AG09309 (cell line): ENCODE results near the gene VCP.

Experiments
- DNase-seq: peaks from one replicate; pipeline ENCODE4 v3.0.0-alpha.2; 2010; ENCODE audit warnings: low read depth
- H3K4me3 ChIP-seq: 2 replicates; pipeline ENCODE4 v1.5.1; 2011; ENCODE audit warnings: mild to moderate bottlenecking, low read depth, low read length, moderate library complexity; ENCODE audit not compliant: control insufficient read depth
- CTCF ChIP-seq: IDR thresholded peaks from 2 replicates; pipeline ENCODE4 v1.5.1; 2011; ENCODE audit warnings: mild to moderate bottlenecking, low read depth, low read length, inconsistent platforms; ENCODE audit not compliant: insufficient read depth, control insufficient read depth; ENCODE audit errors: missing control alignments

Gene VCP

GRCh38 chr9:35054185-35054835, 18.1 kb downstream of the VCP start:
- TF ChIP-seq CTCF: no peak
- DNase-seq: no peak
- H3K4me3 ChIP-seq: no peak overlapping the region

DNA sequence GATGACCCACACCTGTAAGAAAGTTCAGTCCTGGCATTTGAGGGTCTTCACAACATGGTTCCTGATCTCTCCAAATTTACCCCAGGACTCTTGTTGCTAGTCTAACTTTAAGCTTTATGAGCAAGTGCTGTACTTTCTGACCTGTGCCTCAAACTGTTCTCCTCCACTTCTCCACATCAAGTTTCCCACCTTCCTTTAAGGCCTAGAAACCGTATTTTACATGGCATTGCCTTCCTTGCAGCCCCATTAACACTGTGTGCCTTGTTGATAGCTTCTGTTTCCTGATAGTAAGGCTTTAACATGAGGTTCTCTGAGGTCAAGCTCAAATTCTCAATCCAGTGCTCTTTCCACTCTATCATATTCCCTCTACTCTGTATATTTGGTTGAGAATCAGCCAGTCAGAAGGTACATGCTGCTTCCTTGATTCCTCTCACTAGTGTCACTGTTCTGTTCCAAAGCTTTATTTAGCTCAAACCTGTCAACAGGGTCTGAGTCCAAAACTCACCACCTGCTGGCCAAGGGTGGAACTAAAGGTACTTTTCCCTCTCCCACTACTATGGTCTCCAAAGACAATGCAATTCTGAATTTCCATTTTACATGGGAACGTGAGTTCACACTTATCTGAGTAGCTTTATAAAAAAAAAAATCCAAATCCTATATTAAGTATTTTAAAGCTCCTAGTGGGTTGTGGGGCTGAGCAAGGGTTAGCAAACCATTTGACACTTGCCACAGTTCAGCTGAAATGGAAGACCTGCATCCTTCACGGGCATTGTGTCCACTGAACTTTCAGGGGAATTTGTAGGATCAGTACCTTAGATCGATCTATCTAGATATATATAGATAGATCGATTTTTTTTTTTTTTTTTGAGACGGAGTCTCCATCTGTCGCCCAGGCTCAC, 21.1 kb downstream of the VCP start:
- peak; percentile 58 for TF ChIP-seq CTCF
- DNase-seq: no peak
- no peak overlapping the region for H3K4me3 ChIP-seq

GRCh38 chr9:35048511-35048910, 23.9 kb downstream of the VCP start:
- no peak overlapping the region for H3K4me3 ChIP-seq
- DNase-seq: no peak
- no peak for TF ChIP-seq CTCF

DNA sequence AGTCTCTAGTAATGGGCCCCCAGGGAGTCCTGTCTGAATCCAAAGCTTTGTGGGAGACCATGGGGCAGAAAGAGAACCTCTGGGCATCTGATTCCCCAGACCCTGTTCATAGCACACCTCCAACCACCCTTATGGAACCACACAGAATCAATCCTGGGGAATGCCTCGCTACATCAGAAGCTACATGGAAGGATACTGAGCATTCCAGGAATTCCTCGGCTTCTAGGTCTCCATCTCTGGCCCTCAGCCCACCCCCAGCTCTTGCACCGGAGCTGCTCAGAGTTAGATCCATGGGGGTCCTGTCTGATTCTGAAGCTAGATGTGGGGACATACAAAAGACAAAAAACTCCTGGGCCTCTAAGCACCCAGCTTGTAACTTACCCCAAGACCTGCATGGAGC, 28.4 kb downstream of the VCP start:
- no peak for TF ChIP-seq CTCF
- no peak overlapping the region for H3K4me3 ChIP-seq

GRCh38 chr9:35042891-35043545, 29.4 kb downstream of the VCP start:
- no peak for TF ChIP-seq CTCF
- H3K4me3 ChIP-seq: no peak overlapping the region
- DNase-seq: no peak

More for the DNA sequence above, 28.4 kb downstream of the VCP start:
- no peak for DNase-seq

DNA sequence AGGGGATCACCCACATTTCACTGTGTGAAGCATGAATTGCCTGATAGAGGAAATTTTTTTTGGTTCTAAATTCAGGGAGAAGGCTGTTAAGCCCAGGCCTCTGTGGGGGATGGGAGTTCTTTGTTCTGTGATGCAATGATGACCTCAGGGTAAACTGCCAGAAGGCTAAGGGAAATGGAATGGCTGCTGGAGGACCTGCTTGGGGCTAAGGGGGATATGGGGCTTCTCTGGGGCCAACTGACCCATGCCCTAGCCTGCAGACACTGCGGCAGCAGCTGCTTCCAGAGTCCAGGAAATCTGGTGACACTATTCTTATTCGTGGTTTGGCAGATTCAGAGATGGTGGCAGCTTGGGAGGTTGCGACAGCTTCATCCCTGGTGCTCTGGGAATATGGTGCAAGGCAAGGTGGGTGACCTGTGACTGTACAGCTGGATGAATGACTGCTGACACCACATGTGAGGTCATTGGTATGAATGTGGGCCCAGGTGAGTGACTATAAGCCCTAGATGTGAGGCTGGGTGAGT, 30.3 kb downstream of the VCP start:
- TF ChIP-seq CTCF: no peak
- no peak overlapping the region for H3K4me3 ChIP-seq
- no peak for DNase-seq
